Activated T-cell treated with anti-CD3 and anti-CD28 coated beads for 48 hours (primary cell): ENCODE measurements around the gene UBE2G2.

ENCODE experiments used
- DNase-seq: peaks from one replicate; pipeline ENCODE4 v3.0.0-alpha.2; 2020; ENCODE audit warnings: low read depth

UBE2G2 gene

GRCh38 chr21:44749116-44749758 is 52.4 kb downstream of the UBE2G2 start:
- no peak for DNase-seq

DNA sequence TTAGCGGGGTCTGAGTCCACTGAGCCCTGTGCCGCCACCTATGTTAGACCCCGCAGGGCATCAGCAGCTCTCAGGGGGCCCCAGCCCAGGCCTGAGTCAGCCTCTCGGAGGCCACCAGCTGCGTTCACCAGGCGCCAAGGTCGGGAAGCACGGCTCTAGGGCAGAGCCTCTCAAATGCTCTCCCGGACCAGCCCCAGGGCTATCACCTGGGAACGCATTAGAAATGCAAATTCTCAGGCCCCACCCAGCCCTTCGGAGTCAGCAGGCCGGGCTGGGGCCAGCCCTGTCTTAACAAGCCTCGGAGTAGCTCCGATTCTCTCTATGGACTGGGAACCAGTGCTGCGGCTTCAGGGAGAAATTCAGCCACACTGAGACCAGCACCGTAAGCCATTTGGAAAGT is 53.0 kb downstream of the UBE2G2 start:
- no peak for DNase-seq

GRCh38 chr21:44742418-44743153 is 59.0 kb downstream of the UBE2G2 start:
- no peak for DNase-seq

DNA sequence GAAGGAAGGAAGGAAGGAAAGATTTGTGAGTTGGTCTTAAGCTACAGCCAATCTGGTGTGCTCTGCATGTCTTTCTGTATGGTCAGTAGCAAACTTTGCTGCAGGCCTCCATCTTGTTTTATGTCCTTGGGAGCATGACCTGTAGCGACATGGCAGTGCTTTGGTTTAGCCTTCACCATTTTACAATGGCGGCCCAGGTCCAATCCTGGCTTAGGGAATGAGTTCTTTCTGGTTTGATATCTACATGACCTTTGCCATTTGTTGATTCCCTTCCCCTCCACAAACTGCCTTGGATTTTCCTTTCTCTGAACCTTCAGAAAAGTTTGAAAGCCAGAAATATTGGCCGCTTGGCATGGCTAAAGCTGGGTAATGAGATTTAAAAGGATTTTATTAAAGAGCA is 59.7 kb downstream of the UBE2G2 start:
- no peak for DNase-seq

DNA sequence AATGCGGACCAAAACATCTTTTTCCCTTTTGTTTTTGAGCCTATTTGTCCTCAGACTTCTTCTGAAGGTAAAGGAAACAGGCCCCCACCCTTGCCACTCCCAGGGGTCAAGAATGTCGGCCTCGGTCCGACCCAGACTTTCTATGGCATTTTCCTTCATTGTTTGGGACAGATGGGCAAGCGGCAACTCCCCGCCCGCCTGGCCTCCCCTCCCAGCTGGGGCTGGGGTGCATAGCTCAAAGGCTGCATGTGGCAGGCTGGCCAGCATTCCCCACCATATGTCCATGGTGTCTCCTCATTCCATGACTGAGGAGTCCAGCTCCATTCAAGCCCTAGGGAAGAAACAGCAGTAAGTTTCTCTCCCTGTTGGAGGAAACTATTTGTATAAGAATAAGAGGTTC is 60.9 kb downstream of the UBE2G2 start:
- DNase-seq, result no peak

GRCh38 chr21:44739316-44739715 is 62.3 kb downstream of the UBE2G2 start:
- DNase-seq, result no peak

- DNase-seq, result no peak
These were observed 63.0 kb downstream of the UBE2G2 start for GRCh38 chr21:44738621-44739020.

- no peak for DNase-seq
These were observed 63.8 kb downstream of the UBE2G2 start for GRCh38 chr21:44737706-44738354.

GRCh38 chr21:44736291-44737004 is 65.2 kb downstream of the UBE2G2 start:
- DNase-seq, result no peak

DNA sequence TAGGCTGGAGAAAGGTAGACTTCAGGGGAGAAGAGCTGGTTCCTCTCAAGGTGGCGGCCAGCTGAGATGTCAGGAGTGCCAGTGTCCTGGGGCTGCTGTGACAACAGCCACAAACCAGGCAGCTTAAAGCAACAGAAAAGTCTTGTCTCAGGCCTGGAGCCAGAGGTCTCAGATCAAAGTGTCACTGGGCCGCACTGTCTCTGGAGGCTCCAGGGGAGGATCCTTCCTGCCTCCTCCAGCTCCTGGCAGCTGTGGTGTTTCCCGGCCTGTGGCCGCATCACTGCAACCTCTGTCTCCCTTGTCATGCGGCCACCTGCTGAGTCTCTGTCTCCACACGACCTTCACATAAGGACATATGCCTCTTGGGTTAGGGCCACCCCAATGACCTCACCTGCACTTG is 65.8 kb downstream of the UBE2G2 start:
- DNase-seq, result no peak

- DNase-seq, result no peak
These were observed 66.8 kb downstream of the UBE2G2 start for GRCh38 chr21:44734841-44735240.

GRCh38 chr21:44734026-44734745 is 67.4 kb downstream of the UBE2G2 start:
- no peak for DNase-seq

DNA sequence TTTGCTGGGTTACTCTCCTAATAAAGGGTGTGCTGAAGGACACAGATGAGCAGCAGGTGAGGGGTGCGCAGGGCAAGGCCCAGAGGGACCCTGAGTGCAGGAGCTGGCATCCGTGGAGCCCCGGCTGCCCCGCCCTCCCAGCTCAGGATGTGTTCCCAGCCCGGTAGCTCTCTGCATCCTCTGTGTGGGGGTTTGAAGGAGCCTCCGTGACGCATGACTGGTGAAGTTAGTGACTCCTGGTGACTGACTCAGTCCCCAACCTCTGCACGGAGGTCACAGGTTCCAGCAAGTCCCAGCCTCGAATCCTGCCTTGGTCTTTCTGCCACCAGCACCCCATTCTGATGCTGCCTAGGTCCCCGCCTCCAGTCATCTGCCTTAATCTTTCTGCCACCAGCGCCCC is 68.7 kb downstream of the UBE2G2 start:
- DNase-seq, result no peak

- no peak for DNase-seq
These were observed 69.4 kb downstream of the UBE2G2 start for GRCh38 chr21:44732263-44732662.

DNA sequence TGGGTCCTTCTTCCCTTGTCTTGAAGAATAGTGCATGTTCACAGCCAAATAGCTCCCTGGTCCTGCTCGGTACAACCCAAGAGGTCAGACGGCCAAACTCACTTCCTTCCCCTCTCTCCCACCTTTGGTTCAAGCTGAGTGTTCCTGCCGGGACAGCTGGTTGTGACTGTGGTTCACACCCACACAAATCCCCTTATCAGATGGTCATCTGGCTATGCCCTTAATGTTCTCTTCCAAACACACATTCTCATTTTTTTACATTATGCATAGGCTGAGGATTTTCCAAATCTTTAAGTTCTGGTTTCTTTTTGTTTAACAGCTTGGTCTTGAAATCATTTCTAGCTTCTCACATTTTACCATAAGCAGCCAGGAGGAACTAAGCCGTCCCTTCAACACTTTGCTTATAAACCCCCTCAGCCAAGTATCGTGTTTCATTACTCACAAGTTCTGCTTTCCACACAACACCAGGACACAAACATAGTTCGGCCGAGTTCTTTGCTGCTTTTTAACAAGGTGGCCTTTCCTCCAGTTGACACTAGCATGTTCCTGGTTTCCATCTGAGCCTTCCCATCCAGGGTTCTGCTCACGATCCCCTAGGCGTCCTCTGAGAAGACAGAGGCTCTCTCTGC is 70.6 kb downstream of the UBE2G2 start:
- DNase-seq, result no peak

DNA sequence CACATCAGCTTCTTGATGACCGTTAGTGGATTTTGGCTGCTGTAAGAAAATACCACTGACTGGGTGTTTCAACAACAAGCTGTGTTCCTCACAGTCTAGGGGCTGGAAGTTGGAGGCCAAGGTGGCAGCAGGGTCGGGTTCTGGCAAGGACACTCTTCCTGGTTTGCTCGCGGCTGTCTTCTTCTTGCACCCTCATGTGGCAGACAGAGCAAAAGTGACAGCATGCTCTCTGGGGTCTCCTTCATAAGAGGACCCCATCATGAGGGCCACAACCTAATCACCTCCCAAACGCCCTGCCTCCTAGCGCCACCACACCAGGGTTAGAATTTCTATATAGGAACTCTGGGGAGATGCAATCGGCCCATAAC is 71.6 kb downstream of the UBE2G2 start:
- no peak for DNase-seq

- DNase-seq, result no peak
These were observed 72.1 kb downstream of the UBE2G2 start for GRCh38 chr21:44729336-44730027.

GRCh38 chr21:44728716-44729115 is 72.9 kb downstream of the UBE2G2 start:
- DNase-seq, result no peak

DNA sequence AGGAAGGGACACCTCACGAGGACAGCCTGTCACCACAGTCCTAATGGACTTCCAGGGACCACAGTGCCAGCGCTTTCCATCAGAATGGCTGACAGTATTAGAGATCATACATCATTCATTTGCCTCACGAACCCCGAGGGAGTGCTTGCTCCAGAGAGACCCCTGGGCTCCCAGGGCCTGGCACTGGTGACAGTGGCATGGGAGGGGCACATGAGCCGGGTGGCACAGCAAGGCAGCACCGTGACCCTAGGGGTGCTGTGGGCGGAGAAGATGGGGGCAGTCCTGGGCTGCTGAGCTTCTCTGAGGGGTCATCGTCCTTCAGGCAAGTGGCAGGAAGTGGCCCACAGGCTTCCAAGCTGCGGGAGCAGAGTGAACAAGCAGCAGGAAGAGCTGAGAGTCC is 73.9 kb downstream of the UBE2G2 start:
- no peak for DNase-seq

DNA sequence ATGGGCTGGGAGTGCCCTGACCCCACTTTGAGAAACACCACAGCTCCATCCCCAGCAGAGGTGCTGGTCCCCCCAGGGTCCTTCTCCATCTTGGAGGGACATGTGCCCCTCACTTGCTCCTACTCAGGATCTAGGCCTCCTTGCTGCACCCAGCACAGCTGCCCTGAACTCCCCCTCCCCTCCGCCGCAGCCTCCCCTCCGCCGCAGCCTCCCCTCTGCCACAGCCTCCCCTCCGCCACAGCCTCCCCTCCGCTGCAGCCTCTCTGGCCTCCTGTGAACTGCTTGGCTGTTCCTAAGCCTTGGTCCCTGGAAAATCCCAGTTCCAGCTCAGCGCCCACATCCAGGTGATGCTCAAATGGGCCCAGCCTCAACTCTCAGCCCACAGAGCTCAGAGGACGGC is 74.3 kb downstream of the UBE2G2 start:
- DNase-seq, result no peak

- no peak for DNase-seq
These were observed 74.8 kb downstream of the UBE2G2 start for GRCh38 chr21:44726826-44727225.
